Measurements from ENCODE around the gene METTL26. TPM values are rescaled to one million over a fixed set of nuclear protein-coding genes. Genes with fewer than 3 reads are reported as not detected.

The METTL26 gene
- total and polyA plus RNA-seq, 9 of the 15 experiments (the other 6 are each of a cell fraction or from before 2014, with no cell fraction given): 7.3 to 262 (median 80.9) TPM

- TF ChIP-seq CUX1 (CRISPR knock-in tag; IDR thresholded peaks at IDR 0.05): no peak
- TF ChIP-seq WHSC1 (IDR thresholded peaks at IDR 0.05; ENCODE audit: low read length): no peak
- no peak for TF ChIP-seq CHAMP1 (IDR thresholded peaks at IDR 0.05)
- TF ChIP-seq ETV5 (CRISPR knock-in tag; IDR thresholded peaks at IDR 0.05; ENCODE audit: low read depth): peak; percentile 93
- TF ChIP-seq ZNF518B (CRISPR knock-in tag; IDR thresholded peaks at IDR 0.05): no peak
- TF ChIP-seq ILF3 (IDR thresholded peaks at IDR 0.05; ENCODE audit: borderline replicate concordance): peak; percentile 75; the same call in 1 of the 2 replicates
- peak; percentile 47; the same call in 1 of the 2 replicates for TF ChIP-seq ZNF384 (IDR thresholded peaks at IDR 0.05; ENCODE audit: low read depth, low read length)
- TF ChIP-seq MYC (IDR thresholded peaks at IDR 0.05; ENCODE audit: low read depth, low read length): peak; percentile 97
- TF ChIP-seq MYC (CRISPR knock-in tag; IDR thresholded peaks at IDR 0.05; ENCODE audit: borderline replicate concordance, low read depth): peak; percentile 56; the same call in 1 of the 2 replicates
- peak; percentile 73; the same call in 1 of the 2 replicates for TF ChIP-seq ELF1 (tag; IDR thresholded peaks at IDR 0.05)
- TF ChIP-seq BRCA1 (IDR thresholded peaks at IDR 0.05): no peak
- TF ChIP-seq BRCA1 (CRISPR knock-in tag; IDR thresholded peaks at IDR 0.05): no peak
- TF ChIP-seq ESRRA (IDR thresholded peaks at IDR 0.05; ENCODE audit: borderline replicate concordance, low read depth): peak; percentile 58
- TF ChIP-seq JUN (IDR thresholded peaks at IDR 0.05; ENCODE audit: borderline replicate concordance, low read depth, low read length): peak; percentile 75; the same call in 1 of the 2 replicates
- TF ChIP-seq JUN (CRISPR knock-in tag; IDR thresholded peaks at IDR 0.05; ENCODE audit: borderline replicate concordance): no peak
- no peak for TF ChIP-seq MEIS2 (IDR thresholded peaks at IDR 0.05; ENCODE audit: partially characterized antibody)
Measured at GRCh38 chr16:636206-637080, at the start of gene METTL26 (continued).
